Tibial artery (tissue), 4 donors: Measurements from ENCODE around the gene GPER1.

Experiments used
- DNase-seq, 2 donors: peaks; one replicate each; pipeline ENCODE4 v3.0.0-alpha.2; 2019
- H3K27ac ChIP-seq, 2 donors: fragments of 200-600 bp; sonication (generic) in 1 of 2; 1 replicate in 1 of 2; 2 replicates in 1 of 2; pipeline ENCODE4 v1.5.1; 2018 to 2019; ENCODE audit warnings: mild to moderate bottlenecking in 1 of 2
- H3K27me3 ChIP-seq, 2 donors: fragments of 200-600 bp; sonication (generic) in 1 of 2; one replicate each; pipeline versions ENCODE4 v1.5.1 to v1.6.0; 2016 to 2019
- H3K36me3 ChIP-seq, 3 donors: fragments of 200-600 bp; sonication (generic) in 2 of 3; one replicate each; pipeline ENCODE4 v1.5.1; 2016 to 2019; ENCODE audit warnings: mild to moderate bottlenecking in 2 of 3
- H3K4me1 ChIP-seq, 4 donors: fragments of 200-600 bp; sonication (generic) in 2 of 4; 1 replicate in 3 of 4; 2 replicates in 1 of 4; pipeline ENCODE4 v1.5.1; 2016 to 2019
- H3K4me3 ChIP-seq, 2 donors: fragments of 200-600 bp; sonication (generic) in 1 of 2; 1 replicate in 1 of 2; 2 replicates in 1 of 2; pipeline ENCODE4 v1.5.1; 2018 to 2019; ENCODE audit warnings: mild to moderate bottlenecking in 2 of 2
- H3K9me3 ChIP-seq, 3 donors: fragments of 200-600 bp; sonication (generic) in 1 of 3; one replicate each; pipeline ENCODE4 v1.5.1; 2016 to 2019
- intact Hi-C: fragments of 100-400 bp; cut with DNase I; formaldehyde crosslinking; loops from one replicate; pipeline ENCODE4 v1.15.0; 2023; ENCODE audit warnings: low total_unique reads
- TF ChIP-seq, protein P1 (sequence below), 2 experiments: fragments of 200-600 bp in 1 of 2; fragments of 450-650 bp in 1 of 2; IDR thresholded peaks; one replicate each; pipeline ENCODE4 v1.5.1; 2017 to 2019; ENCODE audit warnings: antibody characterized with exemption in 2 of 2, mild to moderate bottlenecking in 1 of 2, moderate library complexity in 1 of 2

GPER1 gene

DNA sequence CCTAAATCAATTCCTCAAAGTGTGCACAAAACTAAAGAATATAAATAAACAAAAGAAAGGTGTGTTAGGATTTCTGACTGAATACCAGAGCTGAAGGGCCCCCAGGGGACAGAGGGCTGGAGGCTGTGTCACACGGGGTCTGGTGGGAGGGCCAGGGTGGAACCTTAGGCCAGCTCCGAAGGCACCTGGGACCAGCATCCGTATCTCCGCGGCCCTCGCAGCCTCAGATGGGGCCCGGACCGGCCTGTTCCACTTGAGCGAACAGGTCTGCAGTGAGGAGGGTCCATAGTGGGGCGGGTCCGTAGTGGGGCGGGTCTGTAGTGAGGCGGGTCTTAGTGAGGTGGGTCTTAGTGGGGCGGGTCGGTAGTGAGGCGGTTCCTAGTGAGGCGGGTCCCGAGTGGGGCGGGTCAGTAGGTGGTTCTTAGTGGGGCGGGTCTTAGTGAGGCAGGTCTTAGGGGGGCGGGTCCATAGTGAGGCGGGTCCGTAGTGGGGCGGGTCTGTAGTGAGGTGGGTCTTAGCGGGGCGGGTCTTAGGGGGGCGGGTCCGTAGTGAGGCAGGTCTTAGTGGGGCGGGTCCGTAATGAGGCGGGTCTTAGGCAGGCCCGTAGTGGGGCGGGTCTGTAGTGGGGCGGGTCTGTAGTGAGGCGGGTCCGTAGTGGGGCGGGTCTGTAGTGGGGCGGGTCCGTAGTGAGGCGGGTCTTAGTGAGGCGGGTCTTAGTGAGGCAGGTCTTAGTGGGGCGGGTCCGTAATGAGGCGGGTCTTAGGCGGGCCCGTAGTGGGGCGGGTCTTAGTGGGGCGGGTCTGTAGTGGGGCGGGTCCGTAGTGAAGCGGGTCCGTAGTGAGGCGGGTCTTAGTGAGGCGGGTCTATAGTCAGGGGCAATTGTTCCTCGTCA lies 28.5 kb upstream of the GPER1 start:
- peaks cover 0 to 13% (median 0%) of the 10 kb centered on the region in 3 donors for H3K36me3 ChIP-seq
- intact Hi-C loops, result loop anchor here (2.0 kb wide), 1 partner anchor 31 kb away; no protein-coding TSS in a partner anchor
- H3K27ac ChIP-seq, result peak overlapping the region; percentile 57 to 77
- peaks cover 0 to 32% (median 19%) of the 10 kb centered on the region in 4 donors for H3K4me1 ChIP-seq
- peak overlapping the region; percentile 18 to 32 for H3K4me3 ChIP-seq
- H3K9me3 ChIP-seq, result no peaks in the 10 kb centered on the region
- no peaks in the 10 kb centered on the region for H3K27me3 ChIP-seq
- TF ChIP-seq, protein P1, sequence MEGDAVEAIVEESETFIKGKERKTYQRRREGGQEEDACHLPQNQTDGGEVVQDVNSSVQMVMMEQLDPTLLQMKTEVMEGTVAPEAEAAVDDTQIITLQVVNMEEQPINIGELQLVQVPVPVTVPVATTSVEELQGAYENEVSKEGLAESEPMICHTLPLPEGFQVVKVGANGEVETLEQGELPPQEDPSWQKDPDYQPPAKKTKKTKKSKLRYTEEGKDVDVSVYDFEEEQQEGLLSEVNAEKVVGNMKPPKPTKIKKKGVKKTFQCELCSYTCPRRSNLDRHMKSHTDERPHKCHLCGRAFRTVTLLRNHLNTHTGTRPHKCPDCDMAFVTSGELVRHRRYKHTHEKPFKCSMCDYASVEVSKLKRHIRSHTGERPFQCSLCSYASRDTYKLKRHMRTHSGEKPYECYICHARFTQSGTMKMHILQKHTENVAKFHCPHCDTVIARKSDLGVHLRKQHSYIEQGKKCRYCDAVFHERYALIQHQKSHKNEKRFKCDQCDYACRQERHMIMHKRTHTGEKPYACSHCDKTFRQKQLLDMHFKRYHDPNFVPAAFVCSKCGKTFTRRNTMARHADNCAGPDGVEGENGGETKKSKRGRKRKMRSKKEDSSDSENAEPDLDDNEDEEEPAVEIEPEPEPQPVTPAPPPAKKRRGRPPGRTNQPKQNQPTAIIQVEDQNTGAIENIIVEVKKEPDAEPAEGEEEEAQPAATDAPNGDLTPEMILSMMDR (IDR thresholded peaks at IDR 0.05), result no peak
- DNase-seq, result no peak

DNA sequence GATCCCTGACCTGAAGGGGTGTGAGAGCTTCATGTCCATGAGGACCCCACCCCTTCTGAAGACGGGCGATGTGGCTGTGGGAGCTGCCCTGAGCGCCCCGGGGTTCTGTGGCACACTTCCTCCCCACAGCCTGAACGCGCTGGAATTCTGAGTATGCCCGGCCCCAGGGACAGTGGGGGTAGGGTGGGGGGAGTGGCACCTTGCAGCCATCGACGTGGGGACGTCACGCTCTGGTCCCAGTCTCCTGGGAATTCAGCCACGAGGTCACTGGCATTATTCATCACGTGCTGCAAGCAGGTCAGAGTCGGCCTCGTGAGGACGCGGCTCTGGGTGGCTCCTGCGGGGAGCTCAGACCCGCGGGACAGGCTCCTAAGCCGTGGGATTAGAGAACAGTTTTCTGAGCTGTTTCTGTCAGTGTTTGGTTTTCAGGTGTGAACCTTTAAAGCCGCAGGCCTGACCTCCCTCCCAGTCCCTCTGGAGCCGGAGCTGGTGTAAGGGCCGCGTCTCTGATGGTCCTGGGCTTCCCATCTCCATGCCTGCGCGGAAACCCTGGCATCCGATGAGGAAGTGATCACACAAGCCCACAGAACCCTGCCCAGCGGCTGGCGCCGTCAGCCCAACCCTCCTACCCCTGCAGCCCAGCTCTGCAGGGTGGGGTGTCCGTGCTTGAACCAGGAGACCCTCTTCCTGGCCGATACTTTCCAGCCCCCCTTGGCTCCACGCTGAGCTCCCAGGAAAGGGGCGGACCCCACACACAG lies 27.4 kb upstream of the GPER1 start:
- Histone ChIP-seq H3K4me3 (peak overlapping the region; percentile 18 to 32), H3K27me3 (no peaks in the 10 kb centered on the region)

DNA sequence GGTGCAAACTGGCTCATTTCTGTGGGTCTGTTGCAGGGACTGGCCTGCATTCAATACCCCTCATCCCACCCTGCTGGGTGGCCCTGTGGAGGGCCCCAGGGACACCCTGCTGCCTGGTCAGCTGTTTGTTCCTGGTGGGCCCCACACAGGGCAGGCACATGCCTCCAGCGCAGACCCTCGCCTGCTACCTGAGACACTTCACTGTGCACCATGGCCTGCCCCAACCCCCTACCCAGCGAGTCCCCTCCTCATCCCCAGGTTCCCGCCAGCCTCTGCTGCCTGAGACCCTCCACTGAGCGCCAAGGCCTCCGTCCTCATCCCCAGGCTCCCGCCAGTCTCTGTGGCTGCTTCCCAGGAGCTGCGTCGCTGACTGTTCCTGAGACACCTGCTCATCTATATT lies 26.7 kb upstream of the GPER1 start:
- H3K36me3 ChIP-seq, result peaks cover 0 to 13% (median 0%) of the 10 kb centered on the region in 3 donors
- no peak overlapping the region for H3K4me3 ChIP-seq
- no peaks in the 10 kb centered on the region for H3K27me3 ChIP-seq
- intact Hi-C loops, result loop anchor here (2.0 kb wide), 1 partner anchor 32 kb away; no protein-coding TSS in a partner anchor
- H3K9me3 ChIP-seq, result no peaks in the 10 kb centered on the region
- peaks cover 0 to 39% (median 23%) of the 10 kb centered on the region in 4 donors for H3K4me1 ChIP-seq
- peak overlapping the region in 1 of 2 donors; percentile 58 for H3K27ac ChIP-seq
- DNase-seq, result no peak
- TF ChIP-seq, protein P1 (IDR thresholded peaks at IDR 0.05), result no peak

More for the DNA sequence above, 27.4 kb upstream of the GPER1 start:
- intact Hi-C loops, result loop anchor here (2.0 kb wide), 1 partner anchor 32 kb away; no protein-coding TSS in a partner anchor
- no peaks in the 10 kb centered on the region for H3K9me3 ChIP-seq
- peaks cover 0 to 32% (median 20%) of the 10 kb centered on the region in 4 donors for H3K4me1 ChIP-seq
- TF ChIP-seq, protein P1 (IDR thresholded peaks at IDR 0.05), result no peak
- H3K27ac ChIP-seq, result peak overlapping the region; percentile 57 to 58
- peak; percentile 58 to 92 for DNase-seq
- peaks cover 0 to 13% (median 0%) of the 10 kb centered on the region in 3 donors for H3K36me3 ChIP-seq

DNA sequence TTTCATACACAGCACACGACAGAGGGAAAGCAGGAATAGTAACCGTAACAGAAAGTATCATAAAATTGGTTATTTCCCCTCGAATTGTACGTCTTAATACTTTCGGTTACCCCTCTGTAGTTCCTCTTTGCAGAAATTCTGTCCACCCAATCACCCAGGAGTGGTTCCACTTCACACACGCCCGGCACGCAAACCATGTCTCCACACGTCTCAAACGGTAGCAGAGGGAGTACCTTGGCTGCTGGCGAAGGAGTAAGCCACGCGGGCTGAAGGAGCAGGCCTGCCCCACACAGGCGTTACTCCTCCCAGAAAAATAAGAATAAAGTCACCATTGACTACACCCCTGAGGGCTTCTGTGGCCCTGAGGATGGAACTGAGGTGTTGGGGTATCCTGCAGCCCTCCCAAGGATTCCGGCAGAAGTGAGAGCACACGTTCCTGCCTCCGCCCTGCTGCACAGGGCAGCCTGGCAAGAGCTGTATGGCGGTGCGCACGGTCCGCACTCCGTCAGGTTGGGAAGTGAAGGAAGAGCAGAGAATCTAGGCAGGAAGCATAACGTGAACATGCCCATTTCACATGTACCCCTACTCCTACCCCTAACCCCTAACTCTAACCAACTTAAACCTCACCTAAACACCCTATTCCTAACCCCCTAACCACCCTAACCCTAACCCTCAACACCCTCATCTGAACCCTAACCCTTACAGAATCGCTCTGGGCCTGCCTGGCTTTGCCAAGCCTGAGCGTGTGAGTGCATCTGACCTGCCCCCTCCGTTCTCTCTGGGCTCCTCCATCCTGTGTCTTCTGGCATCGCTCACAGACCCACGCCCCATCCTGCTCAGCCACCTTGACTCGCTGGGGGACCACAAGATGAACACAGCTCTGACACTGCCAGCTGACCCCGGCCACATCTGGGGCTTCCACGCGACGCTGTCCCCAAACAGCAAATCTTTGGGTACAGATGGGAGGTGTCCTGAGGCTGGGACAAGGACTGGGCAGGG lies 25.3 kb upstream of the GPER1 start:
- no peak for DNase-seq
- intact Hi-C loops, result no loop called here
- no peak overlapping the region for H3K27ac ChIP-seq
- H3K9me3 ChIP-seq, result no peaks in the 10 kb centered on the region
- peaks cover 0 to 9% (median 0%) of the 10 kb centered on the region in 3 donors for H3K36me3 ChIP-seq
- H3K4me3 ChIP-seq, result no peak overlapping the region
- TF ChIP-seq, protein P1 (IDR thresholded peaks at IDR 0.05), result no peak
- no peaks in the 10 kb centered on the region for H3K27me3 ChIP-seq
- H3K4me1 ChIP-seq, result peaks cover 0 to 37% (median 23%) of the 10 kb centered on the region in 4 donors
